ENCODE measurements around the gene CACNG8. TPM values are rescaled to one million over a fixed set of nuclear protein-coding genes. Genes with fewer than 3 reads are reported as not detected.

CACNG8 gene
- polyA plus RNA-seq, 1 of the 3 experiments (the other 2 are of a cell fraction), result 1.3 TPM

GRCh38 chr19:54011507-54012211 is 48.9 kb downstream of the CACNG8 start:
- Histone ChIP-seq H3F3A (replicated peaks; ENCODE audit: insufficient read depth) (peaks cover 27% of the 10 kb centered on the region), H3K36me3 (replicated peaks in 1 of 2; ENCODE audit: control insufficient read depth in 1 of 2, insufficient read depth in 2 of 2, low read length in 1 of 2) (no peaks in the 10 kb centered on the region), H4K20me1 (ENCODE audit: insufficient read depth) (no peaks in the 10 kb centered on the region), H2AFZ (ENCODE audit: low read depth) (peak overlapping the region; percentile 70; the same call in 1 of the 2 replicates), H3K9ac (no peak overlapping the region), H3K27ac (ENCODE audit: low read depth in 2 of 2, low read length in 1 of 2) (no peak overlapping the region), H3K9me3 (no peaks in the 10 kb centered on the region), H3K27me3 (ENCODE audit: insufficient read depth) (no peaks in the 10 kb centered on the region), H3K4me2 (no peak overlapping the region), H3K79me2 (ENCODE audit: insufficient read depth) (no peaks in the 10 kb centered on the region), H3K4me1 (ENCODE audit: control insufficient read depth in 1 of 2, insufficient read depth in 2 of 2, low read depth in 1 of 2, low read length in 1 of 2) (no peaks in the 10 kb centered on the region), H3K9me2 (no peaks in the 10 kb centered on the region), H3K4me3 (ENCODE audit: low read depth in 2 of 2, low read length in 1 of 2) (no peak overlapping the region)
- ChIA-PET CTCF (interaction anchor here (1.0 to 1.6 kb wide), 4 partner anchors 99 to 219 kb away, joined by 3 to 4 read pairs (median 3); no protein-coding TSS in a partner anchor), POLR2A (interaction anchor here (0.6 kb wide), 1 partner anchor 427 kb away, joined by 4 read pairs; no protein-coding TSS in a partner anchor)
- 41% methylated on average over 28 of the region's 36 CpGs for WGBS (ENCODE audit: low lambda C conversion rate)
- TF ChIP-seq RAD21 (IDR thresholded peaks at IDR 0.05; ENCODE audit: low read length) (no peak), FOSL2 (IDR thresholded peaks at IDR 0.05; ENCODE audit: borderline replicate concordance, low read depth) (no peak)
- DNase-seq, result no peak

- WGBS (ENCODE audit: low lambda C conversion rate), result 33% methylated on average over 8 of the region's 8 CpGs
- POLR2A ChIA-PET, result no interaction called here
Observed at GRCh38 chr19:54013866-54014265, 51.1 kb downstream of the CACNG8 start.

GRCh38 chr19:54014920-54015560 is 52.3 kb downstream of the CACNG8 start:
- peaks cover 0 to 3% of the 10 kb centered on the region in 2 experiments; a peak in 1 of 4 replicates for H3K4me1 ChIP-seq (ENCODE audit: control insufficient read depth in 1 of 2, insufficient read depth in 2 of 2, low read depth in 1 of 2, low read length in 1 of 2)
- no peaks in the 10 kb centered on the region for H3K79me2 ChIP-seq (ENCODE audit: insufficient read depth)
- ChIA-PET POLR2A (no interaction called here), CTCF (interaction anchor here (0.6 to 3.1 kb wide), 6 partner anchors 9 to 222 kb away, joined by 3 to 14 read pairs (median 3); no protein-coding TSS in a partner anchor)
- H3K4me2 ChIP-seq, result no peak overlapping the region
- H3K9me3 ChIP-seq, result no peaks in the 10 kb centered on the region
- no peak overlapping the region for H2AFZ ChIP-seq (ENCODE audit: low read depth)
- H3K36me3 ChIP-seq (replicated peaks in 1 of 2; ENCODE audit: control insufficient read depth in 1 of 2, insufficient read depth in 2 of 2, low read length in 1 of 2), result no peaks in the 10 kb centered on the region
- H3K4me3 ChIP-seq (ENCODE audit: low read depth in 2 of 2, low read length in 1 of 2), result no peak overlapping the region
- no peaks in the 10 kb centered on the region for H4K20me1 ChIP-seq (ENCODE audit: insufficient read depth)
- H3F3A ChIP-seq (replicated peaks; ENCODE audit: insufficient read depth), result peaks cover 10% of the 10 kb centered on the region
- no peak overlapping the region for H3K27ac ChIP-seq (ENCODE audit: low read depth in 2 of 2, low read length in 1 of 2)
- no peaks in the 10 kb centered on the region for H3K9me2 ChIP-seq
- no peak for DNase-seq
- H3K9ac ChIP-seq, result no peak overlapping the region
- WGBS (ENCODE audit: low lambda C conversion rate), result 34% methylated on average over 15 of the region's 19 CpGs
- H3K27me3 ChIP-seq (ENCODE audit: insufficient read depth), result no peaks in the 10 kb centered on the region
- TF ChIP-seq MAX (IDR thresholded peaks at IDR 0.05; ENCODE audit: low read depth) (no peak), CTCF (IDR thresholded peaks at IDR 0.05) (no peak), GABPA (IDR thresholded peaks at IDR 0.05; ENCODE audit: low read depth) (no peak), USF1 (IDR thresholded peaks at IDR 0.05; ENCODE audit: borderline replicate concordance, low read depth) (no peak), IRF3 (IDR thresholded peaks at IDR 0.05; ENCODE audit: low read depth, low read length) (no peak), MEF2A (IDR thresholded peaks at IDR 0.05; ENCODE audit: borderline replicate concordance, low read depth) (no peak)

More at GRCh38 chr19:54013866-54014265, 51.1 kb downstream of the CACNG8 start:
- Histone ChIP-seq H3K27me3 (ENCODE audit: insufficient read depth) (no peaks in the 10 kb centered on the region), H3K79me2 (ENCODE audit: insufficient read depth) (no peaks in the 10 kb centered on the region), H3K4me3 (ENCODE audit: low read depth in 2 of 2, low read length in 1 of 2) (no peak overlapping the region), H3K4me1 (ENCODE audit: control insufficient read depth in 1 of 2, insufficient read depth in 2 of 2, low read depth in 1 of 2, low read length in 1 of 2) (no peaks in the 10 kb centered on the region), H2AFZ (ENCODE audit: low read depth) (no peak overlapping the region), H3K4me2 (no peak overlapping the region), H4K20me1 (ENCODE audit: insufficient read depth) (no peaks in the 10 kb centered on the region), H3K9ac (no peak overlapping the region), H3K27ac (ENCODE audit: low read depth in 2 of 2, low read length in 1 of 2) (no peak overlapping the region), H3K9me3 (no peaks in the 10 kb centered on the region), H3F3A (replicated peaks; ENCODE audit: insufficient read depth) (peaks cover 9% of the 10 kb centered on the region), H3K9me2 (no peaks in the 10 kb centered on the region), H3K36me3 (replicated peaks in 1 of 2; ENCODE audit: control insufficient read depth in 1 of 2, insufficient read depth in 2 of 2, low read length in 1 of 2) (no peaks in the 10 kb centered on the region)
- CTCF ChIA-PET, result interaction anchor here (1.0 to 3.1 kb wide), 3 partner anchors 10 to 161 kb away, joined by 3 to 14 read pairs (median 9); no protein-coding TSS in a partner anchor
- DNase-seq, result no peak
- TF ChIP-seq IRF3 (IDR thresholded peaks at IDR 0.05; ENCODE audit: low read depth, low read length) (no peak), FOXJ3 (CRISPR knock-in tag; IDR thresholded peaks at IDR 0.05) (no peak), RAD21 (IDR thresholded peaks at IDR 0.05; ENCODE audit: low read length) (no peak), MEF2A (IDR thresholded peaks at IDR 0.05; ENCODE audit: borderline replicate concordance, low read depth) (no peak), ELF1 (IDR thresholded peaks at IDR 0.05) (no peak), EZH2phosphoT487 (IDR thresholded peaks at IDR 0.05; ENCODE audit: borderline replicate concordance, low read depth) (no peak), FOXM1 (IDR thresholded peaks at IDR 0.05; ENCODE audit: low read depth) (no peak), RFX5 (IDR thresholded peaks at IDR 0.05; ENCODE audit: low read length) (no peak)

Data from SK-N-SH (cell line).